Hepatocyte (in vitro differentiated cells): ENCODE measurements around the gene CDK14. TPM values are rescaled to one million over a fixed set of nuclear protein-coding genes. Genes with fewer than 3 reads are reported as not detected.

Source experiments
- DNase-seq: peaks from one replicate; pipeline ENCODE4 v3.0.0-alpha.2; 2016; ENCODE audit warnings: low spot score
- H2AFZ ChIP-seq: fragments of 200-600 bp; sonication (generic); 2 replicates; pipeline ENCODE4 v1.6.0; 2016; ENCODE audit warnings: antibody characterized with exemption, mild to moderate bottlenecking
- H3K27ac ChIP-seq: fragments of 200-600 bp; sonication (generic); 2 replicates; pipeline ENCODE4 v1.5.1; 2016; ENCODE audit warnings: mild to moderate bottlenecking
- H3K27me3 ChIP-seq: fragments of 200-600 bp; sonication (generic); 2 replicates; pipeline ENCODE4 v1.6.1; 2016
- H3K36me3 ChIP-seq: fragments of 200-600 bp; sonication (generic); replicated peaks from 2 replicates; pipeline ENCODE4 v1.5.1; 2016; ENCODE audit warnings: low read depth; ENCODE audit not compliant: insufficient read depth
- H3K4me1 ChIP-seq: fragments of 200-600 bp; sonication (generic); 2 replicates; pipeline ENCODE4 v1.5.1; 2016; ENCODE audit warnings: mild to moderate bottlenecking, moderate library complexity; ENCODE audit not compliant: insufficient read depth
- H3K4me2 ChIP-seq: fragments of 200-600 bp; sonication (generic); 2 replicates; pipeline ENCODE4 v1.6.0; 2016
- H3K4me3 ChIP-seq: fragments of 200-600 bp; sonication (generic); 2 replicates; pipeline ENCODE4 v1.5.1; 2016; ENCODE audit warnings: mild to moderate bottlenecking
- H3K79me2 ChIP-seq: fragments of 200-600 bp; sonication (generic); 2 replicates; pipeline ENCODE4 v1.6.0; 2017; ENCODE audit warnings: mild to moderate bottlenecking
- H3K9me2 ChIP-seq: fragments of 200-600 bp; sonication (generic); replicated peaks from 2 replicates; pipeline ENCODE4 v1.6.0; 2017; ENCODE audit warnings: mild to moderate bottlenecking; ENCODE audit not compliant: insufficient read depth
- H3K9me3 ChIP-seq: fragments of 200-600 bp; sonication (generic); 2 replicates; pipeline ENCODE4 v1.5.1; 2016; ENCODE audit warnings: low read depth, mild to moderate bottlenecking
- H4K20me1 ChIP-seq: fragments of 200-600 bp; sonication (generic); 2 replicates; pipeline ENCODE4 v1.6.0; 2016; ENCODE audit warnings: mild to moderate bottlenecking; ENCODE audit not compliant: insufficient read depth, poor library complexity, severe bottlenecking
- EZH2 ChIP-seq: fragments of 200-600 bp; sonication (generic); IDR thresholded peaks from 2 replicates; pipeline ENCODE4 v1.6.1; 2016; ENCODE audit warnings: antibody characterized with exemption, mild to moderate bottlenecking, borderline replicate concordance
- EZH2phosphoT487 ChIP-seq: fragments of 200-600 bp; sonication (generic); IDR thresholded peaks from one replicate; pipeline ENCODE4 v1.6.1; 2018; ENCODE audit warnings: antibody characterized with exemption, mild to moderate bottlenecking, low read depth, moderate library complexity; ENCODE audit not compliant: unreplicated experiment, severe bottlenecking
- WGBS: methylation state at CpG from one replicate; pipeline ENCODE4 v1.1.6; 2016; ENCODE audit warnings: low lambda C conversion rate; ENCODE audit errors: missing lambda C conversion rate; 5-methylcytosine and 5-hydroxymethylcytosine counted together
- polyA plus RNA-seq: library from polyadenylated mRNA; unstranded; fragments of >200 nt; fragmentation: Nextera tagmentation; extraction: Ambion mirVana; gene quantifications from 2 replicates; pipeline ENCODE4 v1.2.1, GENCODE V29; 2016
- total RNA-seq: library from RNA; depleted of rRNA; stranded (reverse); fragments of >200 nt; gene quantifications from 2 replicates; pipeline ENCODE4 v1.2.3, GENCODE V29; 2014
- TF ChIP-seq, protein P1 (sequence below): fragments of 200-600 bp; sonication (generic); IDR thresholded peaks from 2 replicates; pipeline ENCODE4 v1.5.1; 2016; ENCODE audit warnings: antibody characterized with exemption, mild to moderate bottlenecking; ENCODE audit not compliant: poor library complexity

Gene CDK14
- total and polyA plus RNA-seq, 2 experiments from 2014 or later, result 8.6 to 23.5 TPM

DNA sequence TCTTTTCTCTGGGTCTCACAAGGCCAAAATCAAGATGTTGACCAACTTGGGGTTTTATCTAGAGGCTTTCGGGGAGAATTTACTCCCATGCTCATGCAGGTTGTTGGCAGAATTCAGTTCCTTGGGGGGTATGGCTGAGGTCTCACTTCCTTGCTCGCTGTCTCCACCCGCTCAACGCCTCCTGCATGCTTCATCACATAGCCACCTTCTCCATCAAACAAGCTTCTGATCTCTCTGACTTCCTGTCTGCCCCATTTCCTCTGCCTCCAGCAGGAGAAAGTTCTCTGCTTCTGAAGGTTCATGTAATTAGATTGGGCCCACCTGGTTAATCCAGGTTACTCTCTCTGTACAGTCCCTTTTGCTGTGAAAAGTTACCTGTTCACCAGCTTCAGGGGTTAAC, 489.1 kb downstream of the CDK14 start:
- DNase-seq, result no peak
- no peaks in the 10 kb centered on the region for H3K4me1 ChIP-seq
- no peaks in the 10 kb centered on the region for H3K36me3 ChIP-seq
- WGBS, result 89% methylated on average over 4 of the region's 4 CpGs
- no peaks in the 10 kb centered on the region for H3K9me2 ChIP-seq
- no peak overlapping the region for H3K27ac ChIP-seq
- H3K9me3 ChIP-seq, result no peaks in the 10 kb centered on the region
- no peaks in the 10 kb centered on the region for H4K20me1 ChIP-seq
- no peak overlapping the region for H3K4me2 ChIP-seq
- H3K79me2 ChIP-seq, result no peaks in the 10 kb centered on the region
- no peaks in the 10 kb centered on the region for H3K27me3 ChIP-seq
- H2AFZ ChIP-seq, result no peak overlapping the region
- TF ChIP-seq EZH2phosphoT487 (no peak), EZH2 (no peak)
- TF ChIP-seq, protein P1, sequence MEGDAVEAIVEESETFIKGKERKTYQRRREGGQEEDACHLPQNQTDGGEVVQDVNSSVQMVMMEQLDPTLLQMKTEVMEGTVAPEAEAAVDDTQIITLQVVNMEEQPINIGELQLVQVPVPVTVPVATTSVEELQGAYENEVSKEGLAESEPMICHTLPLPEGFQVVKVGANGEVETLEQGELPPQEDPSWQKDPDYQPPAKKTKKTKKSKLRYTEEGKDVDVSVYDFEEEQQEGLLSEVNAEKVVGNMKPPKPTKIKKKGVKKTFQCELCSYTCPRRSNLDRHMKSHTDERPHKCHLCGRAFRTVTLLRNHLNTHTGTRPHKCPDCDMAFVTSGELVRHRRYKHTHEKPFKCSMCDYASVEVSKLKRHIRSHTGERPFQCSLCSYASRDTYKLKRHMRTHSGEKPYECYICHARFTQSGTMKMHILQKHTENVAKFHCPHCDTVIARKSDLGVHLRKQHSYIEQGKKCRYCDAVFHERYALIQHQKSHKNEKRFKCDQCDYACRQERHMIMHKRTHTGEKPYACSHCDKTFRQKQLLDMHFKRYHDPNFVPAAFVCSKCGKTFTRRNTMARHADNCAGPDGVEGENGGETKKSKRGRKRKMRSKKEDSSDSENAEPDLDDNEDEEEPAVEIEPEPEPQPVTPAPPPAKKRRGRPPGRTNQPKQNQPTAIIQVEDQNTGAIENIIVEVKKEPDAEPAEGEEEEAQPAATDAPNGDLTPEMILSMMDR, result no peak
- H3K4me3 ChIP-seq, result no peak overlapping the region

GRCh38 chr7:91086200-91086599, 490.1 kb downstream of the CDK14 start:
- no peaks in the 10 kb centered on the region for H3K27me3 ChIP-seq
- H3K4me2 ChIP-seq, result no peak overlapping the region
- H3K79me2 ChIP-seq, result no peaks in the 10 kb centered on the region
- no peaks in the 10 kb centered on the region for H3K36me3 ChIP-seq
- H3K9me2 ChIP-seq, result no peaks in the 10 kb centered on the region
- no peak overlapping the region for H2AFZ ChIP-seq
- no peaks in the 10 kb centered on the region for H3K4me1 ChIP-seq
- no peaks in the 10 kb centered on the region for H4K20me1 ChIP-seq
- no peak overlapping the region for H3K27ac ChIP-seq
- H3K9me3 ChIP-seq, result no peaks in the 10 kb centered on the region
- TF ChIP-seq EZH2 (no peak), EZH2phosphoT487 (no peak)
- TF ChIP-seq, protein P1, result no peak
- no peak overlapping the region for H3K4me3 ChIP-seq
- 84% methylated on average over 4 of the region's 4 CpGs for WGBS
- no peak for DNase-seq

DNA sequence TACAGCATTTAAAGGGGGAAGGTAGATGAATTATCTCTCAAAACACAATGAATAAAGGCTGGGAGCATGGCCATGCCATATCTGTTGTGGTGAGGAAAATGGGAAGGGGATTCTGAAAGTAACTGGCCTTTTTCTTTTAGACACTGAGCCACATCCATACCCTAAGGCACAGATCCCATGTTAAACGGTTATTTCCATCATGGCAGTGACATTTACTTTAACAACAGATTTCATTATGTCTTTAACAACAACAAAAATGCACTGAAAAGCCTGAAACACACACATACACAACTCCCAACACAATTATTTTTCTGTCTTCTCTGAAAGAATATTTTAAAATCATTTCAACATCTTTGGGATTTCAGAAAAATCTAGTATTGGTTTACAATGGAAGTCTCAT, 492.0 kb downstream of the CDK14 start:
- Histone ChIP-seq H3K9me2 (no peaks in the 10 kb centered on the region), H4K20me1 (no peaks in the 10 kb centered on the region), H3K9me3 (no peaks in the 10 kb centered on the region), H3K27me3 (no peaks in the 10 kb centered on the region), H3K79me2 (no peaks in the 10 kb centered on the region), H3K27ac (no peak overlapping the region), H3K4me3 (no peak overlapping the region), H3K36me3 (no peaks in the 10 kb centered on the region), H3K4me1 (no peaks in the 10 kb centered on the region), H2AFZ (no peak overlapping the region), H3K4me2 (no peak overlapping the region)
- DNase-seq, result no peak
- no peak for TF ChIP-seq EZH2phosphoT487
- 63% methylated on average over 1 of the region's 1 CpG for WGBS

- WGBS, result 71% methylated on average over 1 of the region's 1 CpG
Observed at GRCh38 chr7:91088691-91089090, 492.6 kb downstream of the CDK14 start.

More at GRCh38 chr7:91088691-91089090, 492.6 kb downstream of the CDK14 start:
- TF ChIP-seq, protein P1, result no peak
- TF ChIP-seq EZH2 (no peak), EZH2phosphoT487 (no peak)
- no peaks in the 10 kb centered on the region for H4K20me1 ChIP-seq
- H3K4me3 ChIP-seq, result no peak overlapping the region
- no peaks in the 10 kb centered on the region for H3K36me3 ChIP-seq
- H3K79me2 ChIP-seq, result no peaks in the 10 kb centered on the region
- no peak overlapping the region for H2AFZ ChIP-seq
- no peaks in the 10 kb centered on the region for H3K9me2 ChIP-seq
- no peaks in the 10 kb centered on the region for H3K27me3 ChIP-seq
- no peak overlapping the region for H3K4me2 ChIP-seq
- no peaks in the 10 kb centered on the region for H3K4me1 ChIP-seq
- no peak for DNase-seq
- no peaks in the 10 kb centered on the region for H3K9me3 ChIP-seq
- no peak overlapping the region for H3K27ac ChIP-seq
